ENCODE measurements around the gene NOS1.

DNA sequence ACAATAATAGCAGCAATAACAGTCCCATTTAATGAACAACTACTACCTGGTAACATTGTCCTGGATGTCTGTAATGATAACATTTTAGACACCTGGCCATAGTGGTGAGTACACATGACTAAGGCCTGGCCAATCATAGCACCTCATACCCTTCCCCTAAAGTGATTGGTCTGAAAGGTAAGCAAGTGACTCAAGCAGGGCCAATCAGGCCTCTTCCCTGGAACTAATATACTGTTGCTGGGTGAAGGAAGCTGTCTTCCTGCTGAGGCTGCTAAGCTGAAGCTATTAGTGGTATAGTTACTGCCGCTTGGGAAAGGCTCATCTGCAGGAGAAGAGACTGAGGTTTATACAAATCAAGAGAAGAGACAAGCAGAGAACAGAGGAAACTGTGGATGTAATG, 18.7 kb upstream of the NOS1 start:
- TF ChIP-seq, protein P1, sequence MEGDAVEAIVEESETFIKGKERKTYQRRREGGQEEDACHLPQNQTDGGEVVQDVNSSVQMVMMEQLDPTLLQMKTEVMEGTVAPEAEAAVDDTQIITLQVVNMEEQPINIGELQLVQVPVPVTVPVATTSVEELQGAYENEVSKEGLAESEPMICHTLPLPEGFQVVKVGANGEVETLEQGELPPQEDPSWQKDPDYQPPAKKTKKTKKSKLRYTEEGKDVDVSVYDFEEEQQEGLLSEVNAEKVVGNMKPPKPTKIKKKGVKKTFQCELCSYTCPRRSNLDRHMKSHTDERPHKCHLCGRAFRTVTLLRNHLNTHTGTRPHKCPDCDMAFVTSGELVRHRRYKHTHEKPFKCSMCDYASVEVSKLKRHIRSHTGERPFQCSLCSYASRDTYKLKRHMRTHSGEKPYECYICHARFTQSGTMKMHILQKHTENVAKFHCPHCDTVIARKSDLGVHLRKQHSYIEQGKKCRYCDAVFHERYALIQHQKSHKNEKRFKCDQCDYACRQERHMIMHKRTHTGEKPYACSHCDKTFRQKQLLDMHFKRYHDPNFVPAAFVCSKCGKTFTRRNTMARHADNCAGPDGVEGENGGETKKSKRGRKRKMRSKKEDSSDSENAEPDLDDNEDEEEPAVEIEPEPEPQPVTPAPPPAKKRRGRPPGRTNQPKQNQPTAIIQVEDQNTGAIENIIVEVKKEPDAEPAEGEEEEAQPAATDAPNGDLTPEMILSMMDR (conservative IDR thresholded peaks at IDR 0.05 in 1 of 2, IDR thresholded peaks at IDR 0.05 in 1 of 2; ENCODE audit: low read depth in 1 of 2, low read length in 2 of 2), result no peak
- TF ChIP-seq EZH2 (IDR thresholded peaks at IDR 0.05; ENCODE audit: low read length, missing control alignments), result no peak

Data from fibroblast of lung (primary cell).